H1 (cell line): ENCODE data around the gene DMXL2. TPM values are rescaled to one million over a fixed set of nuclear protein-coding genes. Genes with fewer than 3 reads are reported as not detected.

Source experiments
- CREB1 ChIP-seq: IDR thresholded peaks from 2 replicates; pipeline ENCODE4 v1.6.1; 2012; ENCODE audit warnings: inconsistent platforms
- KDM4A ChIP-seq: IDR thresholded peaks from one replicate; pipeline ENCODE4 v1.7.1; 2012; ENCODE audit warnings: low read depth, mild to moderate bottlenecking, moderate library complexity, low read length, inconsistent platforms; ENCODE audit not compliant: severe bottlenecking
- SIN3A ChIP-seq, 2 experiments: IDR thresholded peaks in 1 of 2; conservative IDR thresholded peaks in 1 of 2; 2 replicates each; pipeline ENCODE4 v1.6.1; 2011 to 2012; ENCODE audit warnings: low read length in 2 of 2, improper control_type of control experiment in 1 of 2, low read depth in 1 of 2, mild to moderate bottlenecking in 1 of 2
- polyA plus RNA-seq, 7 experiments: library from polyadenylated mRNA; depleted of rRNA in 3 of 7; stranded (reverse) in 5 of 7; unstranded in 2 of 7; fragments of >200 nt in 5 of 7; fragments of 200-250 nt in 2 of 7; gene quantifications; 1 replicate in 5 of 7; 2 replicates in 1 of 7; 4 replicates in 1 of 7; pipeline versions ENCODE4 v1.2.1 to v1.2.3, GENCODE V29; 2011 to 2013; ENCODE audit warnings: missing spikeins in 2 of 7, mixed read lengths in 2 of 7
- total RNA-seq: library from RNA; stranded (reverse); fragmentation: NEBNext Ultra II Directional; extraction: Animal tissue kit (Norgen Biotek cat#: 25700); gene quantifications from 2 replicates; pipeline ENCODE4 v1.2.1, GENCODE V29; 2021

Gene DMXL2
- total and polyA plus RNA-seq, 2 of the 8 experiments (the other 6 are each of a cell fraction or from before 2014, with no cell fraction given): 9.5 to 10.6 TPM

- no peak for TF ChIP-seq SIN3A (conservative IDR thresholded peaks at IDR 0.05 in 1 of 2, IDR thresholded peaks at IDR 0.05 in 1 of 2; ENCODE audit: low read depth in 1 of 2, low read length in 2 of 2)
- TF ChIP-seq KDM4A: no peak
- TF ChIP-seq CREB1: no peak
Measured at GRCh38 chr15:51619331-51620035, 3.1 kb downstream of the DMXL2 start (continued).
